Measurements from ENCODE around the gene CHRNA4.

The CHRNA4 gene

DNA sequence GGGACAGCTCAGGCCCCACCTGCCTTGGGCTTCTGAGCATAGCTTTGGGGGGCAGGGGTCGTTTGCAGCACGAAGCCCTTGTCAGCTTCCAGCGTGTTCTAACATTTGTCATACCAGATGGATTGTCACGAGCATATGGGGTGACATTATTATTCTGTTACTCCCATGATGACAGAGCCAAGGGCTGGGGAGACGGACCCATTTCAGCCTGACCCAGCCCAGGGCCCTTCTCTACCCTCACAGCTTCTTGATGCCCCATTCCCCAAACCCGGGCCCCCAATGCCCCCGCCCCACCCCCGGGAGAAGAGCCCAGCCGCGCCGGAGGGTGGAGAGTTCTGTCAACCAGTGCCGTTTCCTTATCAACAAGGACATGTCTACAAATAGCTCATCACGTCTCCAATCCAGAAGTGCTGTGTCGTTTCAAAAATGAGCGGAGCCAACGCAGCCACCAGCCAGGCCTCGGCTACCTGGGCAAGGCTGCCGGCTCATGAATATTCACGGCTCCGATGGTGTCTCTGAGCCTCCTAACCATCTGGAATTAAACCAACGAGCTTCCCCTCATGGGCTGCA is 9.6 kb upstream of the CHRNA4 start:
- H3K4me3 ChIP-seq (ENCODE audit: low read depth, low read length) = no peak overlapping the region
- DNase-seq (ENCODE audit: low read depth) = no peak
- TF ChIP-seq, protein P1, sequence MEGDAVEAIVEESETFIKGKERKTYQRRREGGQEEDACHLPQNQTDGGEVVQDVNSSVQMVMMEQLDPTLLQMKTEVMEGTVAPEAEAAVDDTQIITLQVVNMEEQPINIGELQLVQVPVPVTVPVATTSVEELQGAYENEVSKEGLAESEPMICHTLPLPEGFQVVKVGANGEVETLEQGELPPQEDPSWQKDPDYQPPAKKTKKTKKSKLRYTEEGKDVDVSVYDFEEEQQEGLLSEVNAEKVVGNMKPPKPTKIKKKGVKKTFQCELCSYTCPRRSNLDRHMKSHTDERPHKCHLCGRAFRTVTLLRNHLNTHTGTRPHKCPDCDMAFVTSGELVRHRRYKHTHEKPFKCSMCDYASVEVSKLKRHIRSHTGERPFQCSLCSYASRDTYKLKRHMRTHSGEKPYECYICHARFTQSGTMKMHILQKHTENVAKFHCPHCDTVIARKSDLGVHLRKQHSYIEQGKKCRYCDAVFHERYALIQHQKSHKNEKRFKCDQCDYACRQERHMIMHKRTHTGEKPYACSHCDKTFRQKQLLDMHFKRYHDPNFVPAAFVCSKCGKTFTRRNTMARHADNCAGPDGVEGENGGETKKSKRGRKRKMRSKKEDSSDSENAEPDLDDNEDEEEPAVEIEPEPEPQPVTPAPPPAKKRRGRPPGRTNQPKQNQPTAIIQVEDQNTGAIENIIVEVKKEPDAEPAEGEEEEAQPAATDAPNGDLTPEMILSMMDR (conservative IDR thresholded peaks at IDR 0.05; ENCODE audit: low read depth, low read length) = no peak

DNA sequence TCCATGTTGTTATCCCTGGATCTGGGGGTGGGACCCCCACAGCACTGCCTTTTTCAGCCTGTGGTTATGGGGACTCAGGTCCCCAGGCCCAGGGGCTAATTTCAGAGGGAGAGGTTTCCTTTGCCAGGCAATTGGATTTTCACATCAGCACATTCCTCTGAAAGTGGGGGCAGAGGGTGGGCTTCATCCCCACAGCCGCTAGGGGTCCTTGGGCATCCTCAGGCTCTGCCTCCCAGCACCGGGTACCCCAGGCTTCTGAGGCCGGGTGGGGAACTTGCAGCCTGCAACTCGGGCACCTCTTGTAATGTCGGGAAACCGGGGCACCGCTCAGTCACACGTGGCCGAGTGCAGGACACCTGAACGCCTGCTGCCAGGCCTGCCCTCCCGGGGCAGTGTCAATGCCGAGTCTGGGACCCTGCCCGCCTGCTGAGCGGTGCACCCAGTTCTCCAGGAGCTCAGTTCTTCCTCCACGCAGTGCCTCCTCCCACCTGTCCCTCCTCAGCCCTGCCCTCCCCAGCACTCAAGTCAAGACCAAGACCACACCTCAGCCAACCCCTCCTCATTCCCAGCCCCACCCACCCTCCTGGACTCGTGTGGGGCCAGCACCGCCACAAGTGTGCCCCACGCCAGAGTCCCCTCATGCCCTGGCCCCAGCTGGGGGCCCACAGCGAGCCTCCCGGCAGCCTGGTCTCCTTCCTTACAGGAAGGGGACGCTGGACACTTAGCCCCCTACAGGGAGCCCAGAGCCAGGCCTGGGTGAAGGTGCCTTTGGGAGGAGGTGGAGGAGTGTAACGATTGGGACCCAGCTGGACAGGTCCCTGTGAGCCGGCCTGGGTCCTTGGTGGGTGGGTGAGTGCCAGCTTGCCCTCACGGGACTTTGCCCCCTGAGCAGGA is 8.8 kb upstream of the CHRNA4 start:
- no peak for DNase-seq (ENCODE audit: low read depth)
- TF ChIP-seq, protein P1 (conservative IDR thresholded peaks at IDR 0.05; ENCODE audit: low read depth, low read length) = no peak
- no peak overlapping the region for H3K4me3 ChIP-seq (ENCODE audit: low read depth, low read length)

DNA sequence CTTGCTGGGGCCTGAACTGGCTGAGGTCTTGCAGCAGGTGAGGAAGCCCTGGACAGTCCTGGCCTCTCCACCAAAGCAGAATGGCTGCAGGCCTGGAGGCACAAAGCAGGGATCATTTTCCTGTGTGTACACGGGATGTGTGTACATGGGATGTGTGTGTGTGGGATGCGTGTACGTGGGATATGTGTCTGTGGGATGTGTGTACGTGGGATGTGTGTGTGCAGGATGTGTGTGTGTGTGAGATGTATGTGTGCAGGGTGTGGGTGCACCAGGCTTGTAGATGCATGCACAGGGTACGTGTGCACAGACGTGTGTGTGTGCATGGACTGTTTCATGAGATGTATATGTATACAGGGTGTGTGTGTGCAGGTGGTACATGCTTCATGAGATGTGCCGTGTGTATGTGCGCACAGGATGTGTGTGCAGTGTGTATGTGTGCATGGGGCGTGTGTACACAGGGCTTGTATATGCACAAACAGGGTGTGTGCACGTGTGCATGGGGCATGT is 7.9 kb upstream of the CHRNA4 start:
- DNase-seq (ENCODE audit: low read depth) = no peak
- TF ChIP-seq, protein P1 (conservative IDR thresholded peaks at IDR 0.05; ENCODE audit: low read depth, low read length) = no peak
- H3K4me3 ChIP-seq (ENCODE audit: low read depth, low read length) = no peak overlapping the region

DNA sequence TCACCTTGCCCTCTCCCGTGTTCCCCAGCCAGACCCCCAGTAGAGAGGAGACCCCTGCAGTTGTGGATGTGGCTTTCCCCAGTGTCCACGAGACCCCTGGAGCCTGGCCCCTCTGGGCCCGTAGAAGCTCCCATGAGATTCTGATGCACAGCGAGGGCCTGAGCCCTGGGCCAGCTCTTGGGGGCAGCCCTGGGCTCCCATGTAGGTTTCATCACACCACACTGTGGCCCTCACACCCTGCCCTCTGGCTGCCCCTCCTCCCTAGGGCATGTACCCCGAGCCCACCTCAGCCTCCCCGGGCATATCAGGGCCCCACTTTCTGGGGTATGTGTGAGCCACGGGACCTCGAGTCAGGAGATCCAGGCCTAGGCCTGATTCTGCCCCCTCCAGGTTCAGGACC is 7.0 kb upstream of the CHRNA4 start:
- TF ChIP-seq, protein P1 (conservative IDR thresholded peaks at IDR 0.05; ENCODE audit: low read depth, low read length) = no peak

DNA sequence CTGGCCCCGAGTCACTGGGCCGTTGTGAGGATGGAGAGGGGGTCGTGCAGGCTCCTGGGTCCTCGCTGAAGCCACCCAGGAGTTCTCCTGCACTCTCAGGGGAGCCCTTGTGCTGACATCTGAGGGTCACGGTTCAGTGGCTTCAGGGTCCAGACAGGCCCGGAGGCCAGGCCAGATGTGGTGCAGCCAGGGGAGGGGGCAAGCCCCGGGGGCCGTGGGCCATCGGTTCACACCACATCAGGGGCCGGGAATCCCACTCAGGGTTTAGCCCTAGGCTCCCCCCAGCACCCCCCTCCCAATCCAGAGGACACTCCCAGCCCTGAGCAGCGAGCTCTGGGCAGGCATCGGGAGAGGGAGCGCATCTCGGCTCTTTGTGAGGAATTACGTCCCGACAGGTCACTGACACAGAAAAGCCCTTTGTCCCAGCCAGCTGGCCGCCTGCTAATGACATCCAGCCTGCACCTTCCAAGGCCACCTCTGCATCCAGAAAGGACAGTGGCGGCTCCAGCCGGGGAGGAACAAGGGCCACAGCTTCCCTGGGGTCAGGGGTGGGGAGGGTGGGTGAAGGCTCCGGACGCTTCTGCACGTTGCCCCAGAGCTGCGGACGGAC is 6.4 kb upstream of the CHRNA4 start:
- DNase-seq (ENCODE audit: low read depth) = no peak
- TF ChIP-seq, protein P1 (conservative IDR thresholded peaks at IDR 0.05; ENCODE audit: low read depth, low read length) = no peak
- H3K4me3 ChIP-seq (ENCODE audit: low read depth, low read length) = no peak overlapping the region

More for the DNA sequence above, 7.0 kb upstream of the CHRNA4 start:
- no peak for DNase-seq (ENCODE audit: low read depth)
- H3K4me3 ChIP-seq (ENCODE audit: low read depth, low read length) = no peak overlapping the region

DNA sequence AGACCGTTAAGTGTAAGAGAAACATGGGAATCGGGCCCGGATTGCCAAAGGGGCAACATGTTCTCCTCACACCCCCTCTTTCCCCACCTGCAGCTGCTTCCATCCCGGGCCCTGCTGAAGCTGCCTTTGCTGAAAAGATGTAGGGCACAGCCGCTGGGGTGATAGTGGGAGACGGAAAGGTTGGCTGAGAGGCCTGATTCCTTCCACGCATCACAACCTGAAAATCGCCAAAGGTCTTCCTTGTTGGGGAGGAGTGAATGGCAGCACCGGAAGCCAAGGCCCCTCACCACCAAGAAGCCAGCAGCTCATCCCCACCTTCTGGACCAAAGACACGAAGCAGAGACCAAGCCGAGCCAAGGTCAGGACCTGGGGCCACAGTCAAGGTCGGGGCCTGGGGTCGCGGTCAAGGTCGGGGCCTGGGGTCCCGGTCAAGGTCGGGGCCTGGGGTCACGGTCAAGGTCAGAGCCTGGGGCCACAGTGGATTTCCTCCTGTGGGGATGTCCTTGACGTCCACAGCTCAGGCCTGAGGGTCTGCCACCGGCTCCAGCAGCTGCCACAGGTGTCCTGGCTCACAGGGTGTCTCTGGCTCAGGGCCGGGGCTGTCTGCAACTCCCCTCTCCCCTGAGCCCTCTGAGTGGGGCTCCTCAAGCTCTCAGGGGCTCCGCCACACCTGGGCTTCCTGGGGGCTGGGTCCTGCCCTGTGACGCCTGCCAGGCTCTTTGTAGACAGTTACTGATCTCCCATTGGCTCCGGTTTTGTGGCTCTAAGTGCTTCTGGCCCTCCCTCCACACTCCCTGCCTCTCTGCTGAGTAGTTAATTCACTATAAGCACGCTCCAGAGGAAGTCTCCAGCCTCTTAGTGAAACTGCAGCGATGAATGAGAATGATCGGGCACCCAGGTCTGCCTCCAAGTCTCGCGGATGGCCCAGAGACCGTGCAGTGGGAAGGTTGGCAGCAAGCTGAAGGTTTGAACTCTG is 5.5 kb upstream of the CHRNA4 start:
- TF ChIP-seq, protein P1 (conservative IDR thresholded peaks at IDR 0.05; ENCODE audit: low read depth, low read length) = no peak
- no peak overlapping the region for H3K4me3 ChIP-seq (ENCODE audit: low read depth, low read length)
- no peak for DNase-seq (ENCODE audit: low read depth)

All from choroid plexus epithelial cell (primary cell).